ENCODE measurements around the gene TMEM221. TPM values are rescaled to one million over a fixed set of nuclear protein-coding genes. Genes with fewer than 3 reads are reported as not detected.

The TMEM221 gene
- total RNA-seq, 1 donor from 2014 or later = 0.96 TPM

GRCh38 chr19:17398902-17399527 is 49.5 kb downstream of the TMEM221 start:
- no peak for TF ChIP-seq CTCF (conservative IDR thresholded peaks at IDR 0.05)
- no peaks in the 10 kb centered on the region for H3K27me3 Mint-ChIP-seq (ENCODE audit: low read depth)
- no peak overlapping the region for H3K4me3 Mint-ChIP-seq
- H3K4me1 Mint-ChIP-seq = peaks cover 14% of the 10 kb centered on the region
- H3K27ac Mint-ChIP-seq (ENCODE audit: unreplicated experiment) = no peak overlapping the region
- no peaks in the 10 kb centered on the region for H3K36me3 Mint-ChIP-seq (ENCODE audit: low read depth)
- no peaks in the 10 kb centered on the region for H3K9me3 Mint-ChIP-seq
- DNase-seq (ENCODE audit: low read depth, low spot score) = no peak

- no peak overlapping the region for H3K4me3 Mint-ChIP-seq
- TF ChIP-seq CTCF (conservative IDR thresholded peaks at IDR 0.05) = peak; percentile 64
- peak; percentile 51 for DNase-seq (ENCODE audit: low read depth, low spot score)
- H3K27me3 Mint-ChIP-seq (ENCODE audit: low read depth) = peaks cover 6% of the 10 kb centered on the region
- H3K9me3 Mint-ChIP-seq = no peaks in the 10 kb centered on the region
- H3K27ac Mint-ChIP-seq (ENCODE audit: unreplicated experiment) = no peak overlapping the region
- H3K4me1 Mint-ChIP-seq = peaks cover 14% of the 10 kb centered on the region
- H3K36me3 Mint-ChIP-seq (ENCODE audit: low read depth) = no peaks in the 10 kb centered on the region
These were observed 53.5 kb downstream of the TMEM221 start for GRCh38 chr19:17394891-17395415.

- peak within 1 kb of the TSS; percentile 71 for H3K4me3 Mint-ChIP-seq
- no peak for DNase-seq (ENCODE audit: low read depth, low spot score)
- H3K27ac Mint-ChIP-seq (ENCODE audit: unreplicated experiment) = no peak within 1 kb of the TSS
These were observed 54.6 kb downstream of the TMEM221 start, which contains the start of gene CCDC194 for GRCh38 chr19:17393914-17394313. Gene CCDC194, minus strand, starts transcription at chr19:17394196. Its CDS starts 38 bp downstream, at chr19:17394158.

GRCh38 chr19:17393002-17393401 is 55.5 kb downstream of the TMEM221 start:
- Mint-ChIP-seq H3K9me3 (no peaks in the 10 kb centered on the region), H3K36me3 (ENCODE audit: low read depth) (no peaks in the 10 kb centered on the region), H3K4me1 (peaks cover 14% of the 10 kb centered on the region), H3K4me3 (peak overlapping the region; percentile 71), H3K27ac (ENCODE audit: unreplicated experiment) (no peak overlapping the region), H3K27me3 (ENCODE audit: low read depth) (peaks cover 19% of the 10 kb centered on the region)
- DNase-seq (ENCODE audit: low read depth, low spot score) = no peak
- no peak for TF ChIP-seq CTCF (conservative IDR thresholded peaks at IDR 0.05)

More at GRCh38 chr19:17393914-17394313, 54.6 kb downstream of the TMEM221 start, which contains the start of gene CCDC194:
- no peak for TF ChIP-seq CTCF (conservative IDR thresholded peaks at IDR 0.05)
- Mint-ChIP-seq H3K27me3 (ENCODE audit: low read depth) (peaks cover 15% of the 10 kb centered on the region), H3K4me1 (peaks cover 14% of the 10 kb centered on the region), H3K9me3 (no peaks in the 10 kb centered on the region), H3K36me3 (ENCODE audit: low read depth) (no peaks in the 10 kb centered on the region)

GRCh38 chr19:17391371-17392151 is 56.9 kb downstream of the TMEM221 start:
- peak; percentile 41 for TF ChIP-seq CTCF (conservative IDR thresholded peaks at IDR 0.05)
- peaks cover 19% of the 10 kb centered on the region for H3K27me3 Mint-ChIP-seq (ENCODE audit: low read depth)
- no peaks in the 10 kb centered on the region for H3K9me3 Mint-ChIP-seq
- H3K4me1 Mint-ChIP-seq = peaks cover 14% of the 10 kb centered on the region
- H3K27ac Mint-ChIP-seq (ENCODE audit: unreplicated experiment) = no peak overlapping the region
- H3K36me3 Mint-ChIP-seq (ENCODE audit: low read depth) = no peaks in the 10 kb centered on the region
- no peak for DNase-seq (ENCODE audit: low read depth, low spot score)
- H3K4me3 Mint-ChIP-seq = peak overlapping the region; percentile 93

Data from neural crest cell (in vitro differentiated cells).